Neutrophil (primary cell): ENCODE data around the gene MUC3A.

Experiments used
- H3K27ac ChIP-seq: fragments of 200-600 bp; sonication (generic); 2 replicates; pipeline ENCODE4 v1.5.1; 2016; ENCODE audit warnings: mild to moderate bottlenecking, moderate library complexity
- H3K27me3 ChIP-seq: fragments of 200-600 bp; sonication (generic); 2 replicates; pipeline ENCODE4 v1.6.0; 2016; ENCODE audit warnings: mild to moderate bottlenecking
- H3K36me3 ChIP-seq: fragments of 200-600 bp; sonication (generic); 2 replicates; pipeline ENCODE4 v1.5.1; 2017
- H3K4me1 ChIP-seq, 2 experiments: fragments of 200-600 bp in 1 of 2; sonication (generic) in 1 of 2; 1 replicate in 1 of 2; 2 replicates in 1 of 2; pipeline versions ENCODE4 v1.5.1 to v1.6.1; 2013 to 2016; ENCODE audit warnings: low read depth in 1 of 2, low read length in 1 of 2, mild to moderate bottlenecking in 1 of 2, moderate library complexity in 1 of 2; ENCODE audit not compliant: control insufficient read depth in 1 of 2, insufficient read depth in 1 of 2
- H3K4me3 ChIP-seq, 2 experiments: fragments of 200-600 bp in 1 of 2; sonication (generic) in 1 of 2; 1 replicate in 1 of 2; 2 replicates in 1 of 2; pipeline ENCODE4 v1.5.1; 2013 to 2016; ENCODE audit warnings: low read depth in 1 of 2, low read length in 1 of 2, mild to moderate bottlenecking in 1 of 2, moderate library complexity in 1 of 2
- H3K9me3 ChIP-seq: fragments of 200-600 bp; sonication (generic); 2 replicates; pipeline ENCODE4 v1.5.1; 2016
- TF ChIP-seq, protein P1 (sequence below): fragments of 200-600 bp; sonication (generic); IDR thresholded peaks from 2 replicates; pipeline ENCODE4 v1.5.1; 2016; ENCODE audit warnings: antibody characterized with exemption

MUC3A gene

GRCh38 chr7:100946111-100946510 lies 3.2 kb upstream of the MUC3A start:
- Histone ChIP-seq H3K9me3 (no peaks in the 10 kb centered on the region), H3K4me3 (no peak overlapping the region), H3K4me1 (no peaks in the 10 kb centered on the region), H3K27me3 (peaks cover 45% of the 10 kb centered on the region), H3K27ac (no peak overlapping the region), H3K36me3 (no peaks in the 10 kb centered on the region)
- TF ChIP-seq, protein P1, sequence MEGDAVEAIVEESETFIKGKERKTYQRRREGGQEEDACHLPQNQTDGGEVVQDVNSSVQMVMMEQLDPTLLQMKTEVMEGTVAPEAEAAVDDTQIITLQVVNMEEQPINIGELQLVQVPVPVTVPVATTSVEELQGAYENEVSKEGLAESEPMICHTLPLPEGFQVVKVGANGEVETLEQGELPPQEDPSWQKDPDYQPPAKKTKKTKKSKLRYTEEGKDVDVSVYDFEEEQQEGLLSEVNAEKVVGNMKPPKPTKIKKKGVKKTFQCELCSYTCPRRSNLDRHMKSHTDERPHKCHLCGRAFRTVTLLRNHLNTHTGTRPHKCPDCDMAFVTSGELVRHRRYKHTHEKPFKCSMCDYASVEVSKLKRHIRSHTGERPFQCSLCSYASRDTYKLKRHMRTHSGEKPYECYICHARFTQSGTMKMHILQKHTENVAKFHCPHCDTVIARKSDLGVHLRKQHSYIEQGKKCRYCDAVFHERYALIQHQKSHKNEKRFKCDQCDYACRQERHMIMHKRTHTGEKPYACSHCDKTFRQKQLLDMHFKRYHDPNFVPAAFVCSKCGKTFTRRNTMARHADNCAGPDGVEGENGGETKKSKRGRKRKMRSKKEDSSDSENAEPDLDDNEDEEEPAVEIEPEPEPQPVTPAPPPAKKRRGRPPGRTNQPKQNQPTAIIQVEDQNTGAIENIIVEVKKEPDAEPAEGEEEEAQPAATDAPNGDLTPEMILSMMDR = no peak

GRCh38 chr7:100946766-100947365 lies 2.5 kb upstream of the MUC3A start:
- Histone ChIP-seq H3K4me3 (no peak overlapping the region), H3K36me3 (no peaks in the 10 kb centered on the region)
- TF ChIP-seq, protein P1 = no peak

GRCh38 chr7:100947792-100948191 lies 1.5 kb upstream of the MUC3A start:
- Histone ChIP-seq H3K27ac (no peak overlapping the region), H3K27me3 (peaks cover 54% of the 10 kb centered on the region), H3K4me3 (no peak overlapping the region), H3K36me3 (no peaks in the 10 kb centered on the region), H3K9me3 (no peaks in the 10 kb centered on the region), H3K4me1 (no peaks in the 10 kb centered on the region)
- TF ChIP-seq, protein P1 = no peak

More at GRCh38 chr7:100946766-100947365, 2.5 kb upstream of the MUC3A start:
- no peaks in the 10 kb centered on the region for H3K4me1 ChIP-seq
- peaks cover 53% of the 10 kb centered on the region for H3K27me3 ChIP-seq
- no peak overlapping the region for H3K27ac ChIP-seq
- H3K9me3 ChIP-seq = no peaks in the 10 kb centered on the region

- Histone ChIP-seq H3K36me3 (no peaks in the 10 kb centered on the region), H3K27me3 (peaks cover 64% of the 10 kb centered on the region), H3K9me3 (no peaks in the 10 kb centered on the region), H3K4me1 (no peaks in the 10 kb centered on the region), H3K27ac (no peak overlapping the region), H3K4me3 (no peak overlapping the region)
- TF ChIP-seq, protein P1 = no peak
Observed at GRCh38 chr7:100949933-100950443, 654 bp downstream of the MUC3A start.

DNA sequence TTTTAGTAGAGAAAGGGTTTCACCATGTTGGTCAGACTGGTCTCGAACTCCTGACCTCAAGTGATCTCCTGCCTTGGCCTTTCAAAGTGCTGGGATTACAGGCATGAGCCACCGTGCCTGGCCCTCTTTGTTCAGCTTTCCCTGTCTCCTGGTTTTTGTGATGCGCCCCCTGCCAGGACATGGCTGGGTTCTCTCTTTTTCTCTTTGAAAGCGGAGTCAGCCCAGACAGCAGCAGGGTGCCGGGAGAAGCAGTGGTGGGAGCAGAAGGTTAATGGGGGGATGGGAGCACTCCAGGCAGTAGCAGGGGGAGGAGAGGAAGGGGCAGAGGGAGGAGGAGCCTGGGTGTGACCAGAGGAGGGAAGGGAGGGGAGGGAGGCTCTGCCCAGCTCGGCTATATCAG lies 1.8 kb downstream of the MUC3A start:
- no peaks in the 10 kb centered on the region for H3K36me3 ChIP-seq
- TF ChIP-seq, protein P1 = no peak
- H3K4me3 ChIP-seq = no peak overlapping the region
- no peak overlapping the region for H3K27ac ChIP-seq
- H3K4me1 ChIP-seq = no peaks in the 10 kb centered on the region
- peaks cover 64% of the 10 kb centered on the region for H3K27me3 ChIP-seq
- H3K9me3 ChIP-seq = no peaks in the 10 kb centered on the region
